Pulmonary artery endothelial cell (primary cell): Measurements from ENCODE around the gene ID1. TPM values are rescaled to one million over a fixed set of nuclear protein-coding genes. Genes with fewer than 3 reads are reported as not detected.
"Not testable (repeated sequence)": the region's sequence is repeated elsewhere in the genome, so short reads cannot be mapped to it uniquely, and the experiment has no call there.

ENCODE experiments used
- DNase-seq: peaks from one replicate; pipeline ENCODE4 v3.0.0-alpha.2; 2011; ENCODE audit warnings: low read depth, low spot score
- total RNA-seq: library from RNA; depleted of rRNA; stranded (reverse); fragments of >200 nt; gene quantifications from 2 replicates; pipeline ENCODE4 v1.2.3, GENCODE V29; 2014

The ID1 gene
- total RNA-seq, 1 donor from 2014 or later = 180 TPM

- no peak for DNase-seq
These were observed 32.6 kb downstream of the ID1 start, which contains the start of gene COX4I2 for GRCh38 chr20:31637660-31638059. Gene COX4I2 (plus strand): TSS chr20:31637912. CDS start chr20:31639018, 1,106 bp downstream.

DNA sequence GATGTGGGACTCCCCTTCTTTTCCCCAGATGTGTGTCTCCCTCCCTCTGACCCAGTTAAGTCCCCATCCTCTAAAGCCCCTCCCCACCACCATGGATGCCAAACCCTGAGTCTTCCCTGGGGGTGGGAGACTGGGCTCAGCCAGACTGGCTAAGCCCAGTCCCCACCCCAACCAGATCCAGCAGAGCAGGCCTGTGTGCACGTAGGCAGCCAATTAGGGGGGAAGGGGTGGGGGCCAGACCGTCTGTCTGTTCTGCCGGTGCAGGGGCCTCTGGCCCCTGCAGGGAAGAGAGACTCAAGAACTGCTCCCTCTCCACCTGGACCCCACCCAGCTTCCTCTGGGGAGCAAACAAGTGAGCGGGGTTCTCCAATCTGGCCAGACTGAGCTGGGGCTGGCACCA is 33.2 kb downstream of the ID1 start:
- DNase-seq = no peak

DNA sequence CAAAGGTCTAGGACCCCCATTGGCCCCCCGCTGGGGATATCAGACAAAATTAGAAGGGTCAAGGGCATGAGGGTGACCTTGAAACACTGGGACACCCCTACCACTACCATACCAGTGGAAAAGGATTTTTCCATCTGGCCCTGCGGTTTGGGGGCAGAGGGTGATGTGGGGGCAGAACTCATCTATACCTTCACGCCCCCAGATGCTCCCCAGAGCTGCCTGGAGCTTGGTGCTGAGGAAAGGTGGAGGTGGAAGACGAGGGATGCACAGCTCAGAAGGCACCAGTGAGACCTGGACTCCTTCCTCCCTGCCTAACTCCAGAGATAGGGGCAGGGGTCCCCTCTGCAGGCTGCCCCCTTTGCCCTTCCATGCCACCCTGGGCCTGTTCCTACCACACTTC is 33.7 kb downstream of the ID1 start:
- DNase-seq = no peak

GRCh38 chr20:31640259-31640658 is 35.2 kb downstream of the ID1 start:
- no peak for DNase-seq

GRCh38 chr20:31641391-31641790 is 36.3 kb downstream of the ID1 start:
- DNase-seq = no peak

DNA sequence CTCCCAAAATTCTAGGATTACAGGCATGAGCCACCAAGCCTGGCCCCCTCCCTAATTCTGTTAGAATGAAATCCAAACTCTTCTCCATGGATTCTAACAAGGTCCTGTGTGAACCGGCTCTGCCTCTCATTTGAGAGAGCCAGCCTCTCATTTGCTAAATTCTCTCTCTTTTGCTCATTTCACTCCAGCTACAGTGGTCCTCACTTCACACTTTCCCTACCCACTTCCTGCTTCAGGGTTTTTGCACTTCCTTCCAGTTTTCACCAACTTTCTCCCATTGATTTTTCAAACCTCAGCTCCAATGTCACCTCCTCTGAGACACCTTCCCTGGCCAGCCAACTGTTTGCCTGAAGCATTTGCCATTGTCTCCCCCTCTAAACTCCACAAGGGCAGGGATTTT is 37.7 kb downstream of the ID1 start:
- DNase-seq = no peak

- DNase-seq = no peak
These were observed 38.4 kb downstream of the ID1 start for GRCh38 chr20:31643522-31643921.

- DNase-seq = no peak
These were observed 39.6 kb downstream of the ID1 start for GRCh38 chr20:31644701-31645100.

GRCh38 chr20:31648104-31648503 is 43.0 kb downstream of the ID1 start:
- DNase-seq = not testable (repeated sequence)

- no peak for DNase-seq
These were observed 47.9 kb downstream of the ID1 start for GRCh38 chr20:31652917-31653396.

GRCh38 chr20:31653561-31653960 is 48.5 kb downstream of the ID1 start:
- no peak for DNase-seq

DNA sequence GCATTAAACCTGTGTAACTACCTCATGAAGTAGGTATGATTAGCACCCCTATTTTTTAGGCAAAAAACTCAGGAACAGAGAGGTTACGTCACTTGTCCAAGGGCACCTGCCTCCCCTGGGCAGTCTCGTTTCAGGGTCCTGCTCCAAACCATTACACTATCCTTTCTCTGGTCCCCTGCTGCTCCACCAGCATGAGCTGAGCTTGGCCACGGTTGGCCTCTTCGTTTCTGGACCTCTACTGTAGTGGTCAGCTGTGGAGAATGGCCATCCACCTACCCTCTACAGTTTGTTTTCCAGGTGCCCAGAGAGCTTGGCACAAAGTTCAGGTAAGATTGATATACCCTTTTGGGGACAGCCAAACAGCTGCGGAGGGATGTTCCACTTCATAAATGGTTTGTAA is 49.4 kb downstream of the ID1 start:
- no peak for DNase-seq

Other genes with a start within 250 kb of the ID1 start
- gene DEFB118, start 236.7 kb upstream of the ID1 start, total RNA-seq = not detected in 2 replicates
- gene DEFB119, start 214.7 kb upstream of the ID1 start, total RNA-seq = not detected in 2 replicates
- gene DEFB121, start 199.1 kb upstream of the ID1 start, total RNA-seq = not detected in 2 replicates
- gene DEFB123, start 164.7 kb upstream of the ID1 start, total RNA-seq = not detected in 2 replicates
- gene DEFB124, start 130.2 kb upstream of the ID1 start, total RNA-seq = not detected in 2 replicates
- 0.32 TPM in 1 of 2 replicates, not detected in the other for gene REM1, start 130.0 kb upstream of the ID1 start, total RNA-seq
- 53.3 and 69.3 TPM in 2 replicates for gene HM13, start 90.8 kb upstream of the ID1 start, total RNA-seq
- not detected in 2 replicates for gene COX4I2, start 32.6 kb downstream of the ID1 start, total RNA-seq
- gene BCL2L1, start 117.6 kb downstream of the ID1 start, total RNA-seq = 81.2 and 97.4 TPM in 2 replicates
- gene TPX2, start 134.0 kb downstream of the ID1 start, total RNA-seq = 39.3 and 82.0 TPM in 2 replicates
- 0.11 and 0.40 TPM in 2 replicates for gene MYLK2, start 214.1 kb downstream of the ID1 start, total RNA-seq
- gene FOXS1, start 240.3 kb downstream of the ID1 start, total RNA-seq = not detected in 2 replicates